GM19467 (cell line): Measurements from ENCODE around the gene BRAT1.

ENCODE experiments used
- ATAC-seq: cut with Tn5 transposase; IDR thresholded peaks from one replicate; pipeline ENCODE4 v1.9.1; 2021; ENCODE audit warnings: mild to moderate bottlenecking, moderate library complexity; ENCODE audit not compliant: unreplicated experiment

BRAT1 gene

GRCh38 chr7:2585446-2585845 is 30.1 kb upstream of the BRAT1 start:
- no peak for ATAC-seq

GRCh38 chr7:2583798-2584580 is 28.7 kb upstream of the BRAT1 start:
- ATAC-seq: no peak

- ATAC-seq: no peak
Measured at GRCh38 chr7:2582006-2582735, 26.8 kb upstream of the BRAT1 start.

DNA sequence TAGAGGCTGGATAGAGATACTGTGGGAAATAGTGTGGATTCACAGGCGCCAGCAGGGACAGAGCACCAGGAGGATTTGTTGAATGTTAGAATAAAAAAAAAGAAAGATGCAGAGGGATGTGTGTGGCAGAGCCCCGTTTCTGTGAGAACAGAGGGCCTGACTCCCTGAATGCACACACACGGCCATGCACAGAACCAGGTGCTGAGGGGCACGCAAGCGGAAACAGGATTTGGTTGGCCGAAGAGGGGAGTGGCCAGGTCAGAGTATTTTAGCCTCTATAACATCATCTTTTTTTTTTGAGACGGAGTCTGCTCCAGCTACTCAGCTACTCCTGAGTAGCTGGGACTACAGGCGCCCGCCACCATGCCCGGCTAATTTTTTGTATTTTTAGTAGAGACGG is 25.3 kb upstream of the BRAT1 start:
- no peak for ATAC-seq

DNA sequence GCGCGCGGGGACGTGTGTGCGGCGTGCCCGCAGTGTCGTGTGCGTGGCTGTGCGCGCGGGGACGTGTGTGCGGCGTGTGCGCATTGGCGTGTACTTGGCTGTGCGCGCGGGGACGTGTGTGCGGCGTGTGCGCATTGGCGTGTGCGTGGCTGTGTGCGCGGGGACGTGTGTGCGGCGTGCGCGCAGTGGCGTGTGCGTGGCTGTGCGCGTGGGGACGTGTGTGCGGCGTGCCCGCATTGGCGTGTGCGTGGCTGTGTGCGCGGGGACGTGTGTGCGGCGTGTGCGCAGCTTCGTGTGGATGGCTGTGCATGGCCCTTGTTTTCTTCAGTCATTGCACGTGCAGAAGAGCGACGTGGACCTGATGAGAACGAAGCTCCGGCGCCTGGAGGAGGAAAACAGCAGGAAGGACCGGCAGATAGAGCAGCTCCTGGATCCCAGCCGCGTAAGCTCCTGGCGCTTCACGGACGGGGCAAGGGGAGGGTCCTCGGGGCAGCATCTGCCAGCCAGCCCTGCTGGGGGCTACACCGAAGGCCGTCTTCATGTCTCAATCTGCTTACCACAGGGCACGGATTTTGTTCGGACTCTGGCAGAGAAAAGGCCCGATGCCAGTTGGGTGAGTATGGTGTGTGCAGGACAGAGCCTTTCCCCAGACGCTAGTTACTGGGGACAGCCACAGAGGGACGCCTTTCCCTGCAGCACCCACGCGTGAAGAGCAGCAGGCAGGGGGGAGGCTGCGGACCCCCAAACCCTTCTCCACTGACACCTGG is 22.8 kb upstream of the BRAT1 start:
- ATAC-seq: no peak

GRCh38 chr7:2576742-2577491 is 21.6 kb upstream of the BRAT1 start:
- no peak for ATAC-seq

GRCh38 chr7:2575733-2576340 is 20.5 kb upstream of the BRAT1 start:
- no peak for ATAC-seq

DNA sequence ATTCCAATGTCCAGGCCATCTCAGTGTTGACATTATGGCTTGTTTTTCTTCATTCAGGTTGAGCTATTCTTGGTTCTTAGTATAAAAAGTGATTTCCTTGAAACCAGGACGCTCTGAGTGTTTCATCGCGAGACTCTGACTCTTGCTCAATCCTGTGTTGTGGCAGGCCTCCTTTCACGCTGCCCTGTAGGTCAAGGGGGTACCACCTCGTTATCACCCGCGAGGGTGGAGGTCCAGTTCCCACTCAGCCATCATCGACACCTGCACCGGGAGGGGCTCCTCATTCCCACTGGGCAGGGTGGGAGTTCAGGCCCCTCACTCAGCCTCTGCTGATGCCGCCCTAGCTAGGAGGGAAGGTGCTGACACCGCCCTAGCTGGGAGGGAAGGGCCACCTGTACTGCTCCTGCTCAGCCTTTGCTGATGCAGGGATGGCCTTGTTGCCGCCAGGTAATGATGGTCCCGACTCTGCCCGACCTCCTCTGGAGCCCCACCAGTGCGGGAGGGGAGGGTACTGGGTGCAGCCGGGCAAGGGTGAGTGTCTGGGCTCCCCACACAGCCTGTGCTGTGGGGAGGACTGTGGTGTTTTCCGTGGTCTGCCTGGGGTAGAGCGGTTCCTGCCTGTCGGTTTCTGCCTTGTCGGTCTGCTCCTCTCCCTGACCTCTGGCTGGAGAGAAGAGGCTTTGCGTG is 19.9 kb upstream of the BRAT1 start:
- ATAC-seq: no peak

DNA sequence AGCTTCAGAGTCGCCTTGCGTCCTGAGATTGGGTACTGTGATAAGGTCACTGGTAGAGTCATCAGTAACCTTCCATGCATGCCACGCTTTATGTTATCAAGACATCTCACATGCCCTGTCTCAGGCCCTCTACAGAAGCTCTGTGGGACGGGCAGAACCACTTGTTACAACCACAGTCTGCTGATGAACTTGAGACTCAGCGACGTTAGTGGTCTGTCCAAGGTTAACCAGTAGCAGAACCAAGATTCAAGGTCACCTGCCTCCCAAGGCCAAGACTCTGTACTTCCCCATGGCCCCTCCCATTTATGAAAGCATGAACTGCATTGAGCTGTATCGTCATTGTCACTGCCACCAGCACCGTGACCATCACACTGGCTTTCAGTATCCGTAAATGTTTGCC is 18.4 kb upstream of the BRAT1 start:
- no peak for ATAC-seq

DNA sequence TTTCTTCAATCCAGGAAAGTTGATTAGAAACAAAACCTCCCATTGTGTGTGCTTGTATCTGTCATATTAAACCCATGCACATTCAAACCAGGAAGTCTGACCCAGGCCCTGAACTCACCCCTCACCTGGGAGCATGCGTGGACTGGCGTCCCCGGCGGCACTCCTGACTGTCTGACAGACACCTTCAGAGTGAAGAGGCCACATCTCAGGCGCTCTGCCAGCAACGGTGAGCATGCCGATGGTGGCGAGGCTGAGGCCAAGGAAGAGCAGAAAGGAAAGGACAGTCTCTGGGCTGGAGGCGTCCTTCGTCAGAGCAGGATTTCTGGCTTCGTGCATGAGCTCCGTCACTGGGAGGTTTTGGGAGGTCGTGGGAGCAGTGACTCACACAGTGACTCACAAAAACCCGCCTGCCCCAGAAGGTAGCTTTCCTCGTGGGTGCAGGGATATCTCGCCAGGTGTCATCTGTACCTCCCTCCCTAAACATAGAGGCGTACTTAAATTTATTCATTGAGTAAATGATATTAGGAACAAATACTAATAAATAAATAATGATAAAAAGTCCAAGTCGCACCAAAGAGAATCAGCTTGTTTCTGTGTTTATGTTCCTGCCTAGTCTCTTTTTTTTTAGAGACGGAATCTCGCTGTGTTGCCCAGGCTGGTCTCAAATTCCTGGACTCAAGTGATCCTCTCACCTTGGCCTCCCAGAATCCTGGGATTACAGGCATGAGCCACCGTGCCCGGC is 16.9 kb upstream of the BRAT1 start:
- no peak for ATAC-seq

- ATAC-seq: no peak
Measured at GRCh38 chr7:2571409-2571808, 16.1 kb upstream of the BRAT1 start.

DNA sequence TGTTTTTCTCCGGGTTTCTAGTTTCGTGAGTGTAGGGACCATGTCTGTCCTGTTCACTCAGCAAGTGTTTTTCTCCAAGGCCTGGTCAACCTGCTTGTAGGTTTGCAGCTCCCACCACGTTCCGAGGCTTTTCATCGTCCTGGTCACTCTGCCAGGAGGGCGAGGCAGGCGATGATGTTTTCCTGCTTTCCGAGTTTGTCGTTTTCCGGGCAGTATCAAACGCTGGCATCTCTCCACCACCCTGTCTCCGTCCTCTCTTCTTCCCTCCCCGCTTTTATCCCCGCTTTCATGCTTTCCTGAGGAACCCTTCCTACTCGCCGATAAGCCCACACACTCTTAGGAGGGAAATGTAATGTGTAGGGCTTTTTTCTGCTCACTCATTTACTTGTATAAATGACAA is 14.7 kb upstream of the BRAT1 start:
- no peak for ATAC-seq

DNA sequence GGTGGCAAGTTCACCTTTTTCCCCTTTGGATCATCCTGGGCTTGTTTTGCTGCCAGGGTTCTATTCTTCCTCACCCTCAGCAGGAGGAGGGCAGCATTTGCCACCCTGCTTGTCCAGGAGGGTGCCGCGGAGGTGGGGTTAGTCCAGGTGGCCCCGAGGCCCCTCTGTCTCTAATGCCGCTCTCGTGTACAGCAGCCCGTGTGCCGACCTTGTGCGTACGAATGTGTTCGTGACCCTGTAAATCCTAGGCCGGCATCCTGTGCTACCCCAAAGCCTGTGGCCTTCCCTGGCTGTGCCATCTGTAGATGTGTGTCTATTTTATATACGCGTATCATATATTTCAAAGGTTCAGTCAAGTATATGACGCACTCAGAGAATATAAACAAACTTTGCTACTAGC is 14.1 kb upstream of the BRAT1 start:
- no peak for ATAC-seq

DNA sequence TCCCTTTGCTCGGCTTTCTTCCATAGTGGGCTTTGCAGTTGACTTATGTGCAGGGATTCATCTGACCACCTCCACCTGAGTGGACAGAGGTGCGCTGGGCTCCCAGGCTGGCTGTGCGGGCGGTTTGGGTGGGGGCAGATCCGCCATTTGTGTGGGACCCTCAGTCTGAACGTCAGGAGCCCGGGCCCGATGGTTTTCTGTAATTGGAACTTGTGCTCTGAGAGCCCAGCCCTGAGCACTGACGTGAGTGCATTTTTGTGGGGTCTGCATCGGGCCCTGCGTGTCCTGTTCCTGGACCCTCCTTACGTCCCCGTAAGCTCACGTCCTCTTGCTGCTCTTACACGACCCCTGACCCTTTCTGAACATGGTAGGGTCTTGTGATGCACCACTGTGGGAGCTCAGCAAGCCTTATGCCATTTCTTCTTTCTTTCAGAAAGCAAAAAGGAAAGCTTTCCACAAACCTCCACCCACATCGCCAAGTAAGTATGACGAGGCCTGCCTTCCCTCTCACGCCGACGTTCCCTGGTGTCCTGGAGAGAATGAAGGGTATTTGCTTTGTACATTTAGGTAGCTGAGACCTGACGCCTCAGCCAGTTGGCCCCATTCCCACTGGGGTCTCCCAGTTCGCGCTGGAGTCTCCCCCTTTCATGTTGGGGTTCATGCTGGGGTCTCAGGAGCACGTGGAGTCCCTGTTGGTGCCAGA is 13.3 kb upstream of the BRAT1 start:
- ATAC-seq: no peak

- no peak for ATAC-seq
Measured at GRCh38 chr7:2567679-2568278, 12.5 kb upstream of the BRAT1 start.

DNA sequence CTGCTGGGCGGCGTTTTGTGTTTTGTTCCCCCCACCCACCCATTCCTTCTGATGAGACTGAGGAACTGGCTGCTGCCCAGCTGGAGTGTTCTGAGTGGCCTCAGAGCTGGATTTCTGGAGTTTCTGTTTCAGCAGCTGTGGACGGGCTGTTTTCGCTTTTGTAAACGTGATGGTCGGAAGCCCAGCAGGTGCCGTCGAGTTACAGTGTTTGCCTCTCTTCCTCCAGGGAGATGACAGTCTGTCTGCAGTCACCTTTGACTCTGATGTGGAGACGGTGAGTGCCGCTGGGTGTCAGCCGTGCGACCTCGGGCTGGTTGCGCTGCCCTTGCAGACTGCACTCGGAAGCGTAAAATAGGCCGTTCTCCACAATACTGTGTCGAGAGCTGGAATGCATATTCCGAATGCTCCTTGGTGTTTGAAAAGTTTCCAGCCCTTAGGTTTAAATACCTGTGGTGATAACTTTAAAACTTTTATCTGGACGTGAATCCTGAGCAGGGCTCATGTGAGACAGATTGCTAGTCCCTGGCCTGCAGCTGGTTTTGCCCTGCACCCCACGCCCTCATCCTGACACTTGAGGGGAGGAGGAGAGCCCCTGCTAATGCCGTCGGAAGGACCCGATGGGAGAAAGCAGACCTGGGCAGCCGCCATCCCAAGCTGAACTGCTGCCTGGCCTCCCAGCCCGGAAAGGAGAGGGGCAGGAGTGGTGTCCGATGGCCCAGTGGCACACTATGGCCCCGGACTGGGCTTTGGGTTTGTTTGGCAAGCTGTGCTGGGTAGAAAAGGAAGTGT is 11.8 kb upstream of the BRAT1 start:
- ATAC-seq: peak; percentile 75

- no peak for ATAC-seq
Measured at GRCh38 chr7:2566348-2566889, 11.1 kb upstream of the BRAT1 start.
